GM23338 (cell line): ENCODE results near the gene TLE2. TPM values are rescaled to one million over a fixed set of nuclear protein-coding genes. Genes with fewer than 3 reads are reported as not detected.

Experiments used
- ATAC-seq: fragments of 200-7000 bp; cut with Tn5 transposase; 3 replicates; pipeline ENCODE4 v1.9.1; 2020
- DNase-seq: peaks from one replicate; pipeline ENCODE4 v3.0.0-alpha.2; 2015; ENCODE audit warnings: low spot score
- H2AFZ ChIP-seq: fragments of 200-600 bp; sonication (generic); 2 replicates; pipeline ENCODE4 v1.8.0; 2016; ENCODE audit warnings: antibody characterized with exemption, mild to moderate bottlenecking, moderate library complexity
- H3F3A ChIP-seq: fragments of 200-600 bp; sonication (generic); replicated peaks from 2 replicates; pipeline ENCODE4 v1.8.0; 2017; ENCODE audit warnings: antibody characterized with exemption, mixed run types, low read depth
- H3K27ac ChIP-seq: fragments of 200-600 bp; sonication (generic); 2 replicates; pipeline ENCODE4 v1.6.1; 2016; ENCODE audit warnings: low read depth
- H3K27me3 ChIP-seq: fragments of 200-600 bp; sonication (generic); 2 replicates; pipeline ENCODE4 v1.8.0; 2016; ENCODE audit warnings: mild to moderate bottlenecking, mixed run types, moderate library complexity; ENCODE audit not compliant: insufficient read depth
- H3K36me3 ChIP-seq: fragments of 200-600 bp; sonication (generic); 2 replicates; pipeline ENCODE4 v1.8.0; 2016; ENCODE audit warnings: mild to moderate bottlenecking; ENCODE audit not compliant: insufficient read depth
- H3K4me1 ChIP-seq: fragments of 200-600 bp; sonication (generic); 2 replicates; pipeline ENCODE4 v1.8.0; 2016; ENCODE audit warnings: mild to moderate bottlenecking, moderate library complexity; ENCODE audit not compliant: insufficient read depth
- H3K4me2 ChIP-seq: fragments of 200-600 bp; sonication (generic); 2 replicates; pipeline ENCODE4 v1.7.1; 2017; ENCODE audit warnings: mixed run types
- H3K4me3 ChIP-seq: fragments of 200-600 bp; sonication (generic); 2 replicates; pipeline ENCODE4 v1.6.1; 2016; ENCODE audit warnings: mixed run types
- H3K79me2 ChIP-seq: fragments of 200-600 bp; sonication (generic); replicated peaks from 2 replicates; pipeline ENCODE4 v1.8.0; 2017; ENCODE audit warnings: mild to moderate bottlenecking; ENCODE audit not compliant: insufficient read depth
- H3K9me2 ChIP-seq: fragments of 200-600 bp; sonication (generic); 2 replicates; pipeline ENCODE4 v1.8.0; 2017; ENCODE audit not compliant: insufficient read depth
- H4K20me1 ChIP-seq: fragments of 200-600 bp; sonication (generic); replicated peaks from 2 replicates; pipeline ENCODE4 v1.8.0; 2017; ENCODE audit warnings: mild to moderate bottlenecking; ENCODE audit not compliant: insufficient read depth
- H3K27ac Mint-ChIP-seq: 2 replicates; pipeline ENCODE4 v1.8.0; 2020; ENCODE audit warnings: inconsistent platforms, mild to moderate bottlenecking, moderate library complexity, mixed read lengths
- H3K27me3 Mint-ChIP-seq: 3 replicates; pipeline ENCODE4 v1.8.0; 2022; ENCODE audit warnings: low read depth, mild to moderate bottlenecking, moderate library complexity, mixed read lengths, inconsistent platforms; ENCODE audit not compliant: insufficient read depth, poor library complexity
- H3K36me3 Mint-ChIP-seq: 3 replicates; pipeline ENCODE4 v1.8.0; 2021; ENCODE audit warnings: low read depth, mild to moderate bottlenecking, inconsistent platforms, moderate library complexity, mixed read lengths
- H3K4me1 Mint-ChIP-seq: 3 replicates; pipeline ENCODE4 v1.8.0; 2020; ENCODE audit warnings: mild to moderate bottlenecking, inconsistent platforms, mixed read lengths
- H3K4me3 Mint-ChIP-seq: 3 replicates; pipeline ENCODE4 v1.8.0; 2021; ENCODE audit warnings: moderate library complexity, mild to moderate bottlenecking, inconsistent platforms, mixed read lengths
- H3K9me3 Mint-ChIP-seq: 3 replicates; pipeline ENCODE4 v1.8.0; 2020; ENCODE audit warnings: moderate library complexity, mild to moderate bottlenecking, inconsistent platforms, mixed read lengths
- CREB1 ChIP-seq: fragments of 250-450 bp; sonication (Bioruptor Pico); IDR thresholded peaks from 2 replicates; pipeline ENCODE4 v1.5.0; 2020; ENCODE audit warnings: low read depth, mild to moderate bottlenecking, moderate library complexity
- EZH2 ChIP-seq: fragments of 200-600 bp; sonication (generic); IDR thresholded peaks from one replicate; pipeline ENCODE4 v1.8.0; 2017; ENCODE audit warnings: antibody characterized with exemption, mild to moderate bottlenecking, low read depth; ENCODE audit not compliant: unreplicated experiment
- EZH2phosphoT487 ChIP-seq: fragments of 200-600 bp; sonication (generic); IDR thresholded peaks from one replicate; pipeline ENCODE4 v1.8.1; 2018; ENCODE audit warnings: antibody characterized with exemption; ENCODE audit not compliant: unreplicated experiment
- POLR2AphosphoS5 ChIP-seq: IDR thresholded peaks from 2 replicates; pipeline ENCODE4 v1.6.1; 2016; ENCODE audit warnings: antibody characterized with exemption, low read depth
- STAT1 ChIP-seq: IDR thresholded peaks from one replicate; pipeline ENCODE4 v1.6.1; 2016; ENCODE audit warnings: antibody characterized with exemption; ENCODE audit not compliant: unreplicated experiment
- ZNF114 ChIP-seq: fragments of 250-450 bp; sonication (Bioruptor Pico); IDR thresholded peaks from 2 replicates; pipeline ENCODE4 v1.5.0; 2020; ENCODE audit warnings: mild to moderate bottlenecking, moderate library complexity
- ZNF331 ChIP-seq: fragments of 250-450 bp; sonication (Bioruptor Pico); IDR thresholded peaks from 2 replicates; pipeline ENCODE4 v1.5.0; 2020; ENCODE audit warnings: low read depth, mild to moderate bottlenecking, moderate library complexity
- ZNF462 ChIP-seq: fragments of 250-450 bp; sonication (Bioruptor Pico); IDR thresholded peaks from 2 replicates; pipeline ENCODE4 v1.5.0; 2020; ENCODE audit warnings: mild to moderate bottlenecking, moderate library complexity
- polyA plus RNA-seq: library from polyadenylated mRNA; unstranded; fragments of >200 nt; fragmentation: Nextera tagmentation; extraction: Ambion mirVana; gene quantifications from 2 replicates; pipeline ENCODE4 v1.2.1, GENCODE V29; 2016
- total RNA-seq: library from RNA; depleted of rRNA; stranded (reverse); fragments of >200 nt; shearing (Covaris generic); gene quantifications from 2 replicates; pipeline ENCODE4 v1.2.3, GENCODE V29; 2014
- TF ChIP-seq, protein P1 (sequence below), 2 experiments: fragments of 200-600 bp in 1 of 2; sonication (generic) in 1 of 2; conservative IDR thresholded peaks; 2 replicates each; pipeline versions ENCODE4 v1.5.1 to v1.6.1; 2016 to 2017; ENCODE audit warnings: antibody characterized with exemption in 2 of 2, low read depth in 2 of 2, mild to moderate bottlenecking in 2 of 2, moderate library complexity in 1 of 2
- TF ChIP-seq, protein P2 (sequence below): IDR thresholded peaks from one replicate; pipeline ENCODE4 v1.6.1; 2018; ENCODE audit warnings: antibody characterized with exemption; ENCODE audit not compliant: unreplicated experiment

Gene TLE2
- total and polyA plus RNA-seq, 2 experiments from 2014 or later, result 5.2 to 22.8 TPM

DNA sequence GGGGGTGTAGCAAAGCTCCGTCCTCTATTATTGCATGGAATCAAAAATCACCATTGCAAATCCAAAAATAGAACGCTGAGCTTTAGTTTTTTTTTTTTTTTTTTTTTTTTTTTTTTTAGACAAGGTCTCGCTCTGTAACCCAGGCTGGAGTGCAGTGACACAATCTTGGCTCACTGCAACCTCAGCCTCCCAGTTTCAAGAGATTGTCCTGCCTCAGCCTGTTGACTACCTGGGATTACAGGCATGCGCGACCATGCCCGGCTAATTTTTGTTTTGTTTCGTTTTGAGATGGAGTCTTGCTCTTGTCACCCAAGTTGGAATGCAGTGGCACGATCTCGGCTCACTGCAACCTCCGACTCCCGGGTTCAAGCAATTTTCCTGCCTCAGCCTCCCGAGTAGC is 69.0 kb downstream of the TLE2 start:
- H3K4me1 Mint-ChIP-seq, result no peaks in the 10 kb centered on the region
- Histone ChIP-seq H2AFZ (no peak overlapping the region), H3K9me2 (no peaks in the 10 kb centered on the region), H3K27ac (no peak overlapping the region), H3K4me1 (no peaks in the 10 kb centered on the region), H3K79me2 (no peaks in the 10 kb centered on the region), H4K20me1 (no peaks in the 10 kb centered on the region), H3K4me3 (no peak overlapping the region), H3K27me3 (no peaks in the 10 kb centered on the region), H3F3A (no peaks in the 10 kb centered on the region), H3K4me2 (no peak overlapping the region), H3K36me3 (no peaks in the 10 kb centered on the region)
- H3K4me3 Mint-ChIP-seq, result no peak overlapping the region
- H3K27me3 Mint-ChIP-seq, result peaks cover 9% of the 10 kb centered on the region
- H3K36me3 Mint-ChIP-seq, result no peaks in the 10 kb centered on the region
- ATAC-seq (no peak), DNase-seq (no peak)
- TF ChIP-seq STAT1 (no peak), ZNF462 (CRISPR knock-in tag) (no peak), ZNF114 (CRISPR knock-in tag) (no peak), EZH2phosphoT487 (no peak), EZH2 (no peak), POLR2AphosphoS5 (no peak), CREB1 (CRISPR knock-in tag) (no peak), ZNF331 (CRISPR knock-in tag) (no peak)
- TF ChIP-seq, protein P1, sequence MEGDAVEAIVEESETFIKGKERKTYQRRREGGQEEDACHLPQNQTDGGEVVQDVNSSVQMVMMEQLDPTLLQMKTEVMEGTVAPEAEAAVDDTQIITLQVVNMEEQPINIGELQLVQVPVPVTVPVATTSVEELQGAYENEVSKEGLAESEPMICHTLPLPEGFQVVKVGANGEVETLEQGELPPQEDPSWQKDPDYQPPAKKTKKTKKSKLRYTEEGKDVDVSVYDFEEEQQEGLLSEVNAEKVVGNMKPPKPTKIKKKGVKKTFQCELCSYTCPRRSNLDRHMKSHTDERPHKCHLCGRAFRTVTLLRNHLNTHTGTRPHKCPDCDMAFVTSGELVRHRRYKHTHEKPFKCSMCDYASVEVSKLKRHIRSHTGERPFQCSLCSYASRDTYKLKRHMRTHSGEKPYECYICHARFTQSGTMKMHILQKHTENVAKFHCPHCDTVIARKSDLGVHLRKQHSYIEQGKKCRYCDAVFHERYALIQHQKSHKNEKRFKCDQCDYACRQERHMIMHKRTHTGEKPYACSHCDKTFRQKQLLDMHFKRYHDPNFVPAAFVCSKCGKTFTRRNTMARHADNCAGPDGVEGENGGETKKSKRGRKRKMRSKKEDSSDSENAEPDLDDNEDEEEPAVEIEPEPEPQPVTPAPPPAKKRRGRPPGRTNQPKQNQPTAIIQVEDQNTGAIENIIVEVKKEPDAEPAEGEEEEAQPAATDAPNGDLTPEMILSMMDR (conservative IDR thresholded peaks at IDR 0.05; ENCODE audit: low read depth in 2 of 2), result no peak
- TF ChIP-seq, protein P2, sequence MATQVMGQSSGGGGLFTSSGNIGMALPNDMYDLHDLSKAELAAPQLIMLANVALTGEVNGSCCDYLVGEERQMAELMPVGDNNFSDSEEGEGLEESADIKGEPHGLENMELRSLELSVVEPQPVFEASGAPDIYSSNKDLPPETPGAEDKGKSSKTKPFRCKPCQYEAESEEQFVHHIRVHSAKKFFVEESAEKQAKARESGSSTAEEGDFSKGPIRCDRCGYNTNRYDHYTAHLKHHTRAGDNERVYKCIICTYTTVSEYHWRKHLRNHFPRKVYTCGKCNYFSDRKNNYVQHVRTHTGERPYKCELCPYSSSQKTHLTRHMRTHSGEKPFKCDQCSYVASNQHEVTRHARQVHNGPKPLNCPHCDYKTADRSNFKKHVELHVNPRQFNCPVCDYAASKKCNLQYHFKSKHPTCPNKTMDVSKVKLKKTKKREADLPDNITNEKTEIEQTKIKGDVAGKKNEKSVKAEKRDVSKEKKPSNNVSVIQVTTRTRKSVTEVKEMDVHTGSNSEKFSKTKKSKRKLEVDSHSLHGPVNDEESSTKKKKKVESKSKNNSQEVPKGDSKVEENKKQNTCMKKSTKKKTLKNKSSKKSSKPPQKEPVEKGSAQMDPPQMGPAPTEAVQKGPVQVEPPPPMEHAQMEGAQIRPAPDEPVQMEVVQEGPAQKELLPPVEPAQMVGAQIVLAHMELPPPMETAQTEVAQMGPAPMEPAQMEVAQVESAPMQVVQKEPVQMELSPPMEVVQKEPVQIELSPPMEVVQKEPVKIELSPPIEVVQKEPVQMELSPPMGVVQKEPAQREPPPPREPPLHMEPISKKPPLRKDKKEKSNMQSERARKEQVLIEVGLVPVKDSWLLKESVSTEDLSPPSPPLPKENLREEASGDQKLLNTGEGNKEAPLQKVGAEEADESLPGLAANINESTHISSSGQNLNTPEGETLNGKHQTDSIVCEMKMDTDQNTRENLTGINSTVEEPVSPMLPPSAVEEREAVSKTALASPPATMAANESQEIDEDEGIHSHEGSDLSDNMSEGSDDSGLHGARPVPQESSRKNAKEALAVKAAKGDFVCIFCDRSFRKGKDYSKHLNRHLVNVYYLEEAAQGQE, result no peak
- no peak overlapping the region for H3K27ac Mint-ChIP-seq
- no peaks in the 10 kb centered on the region; the same call in 1 of the 3 replicates for H3K9me3 Mint-ChIP-seq
